CD8-positive, alpha-beta memory T cell (primary cell): Measurements from ENCODE around the gene RPL29. TPM values are rescaled to one million over a fixed set of nuclear protein-coding genes. Genes with fewer than 3 reads are reported as not detected.
A peak's percentile ranks its signal among the peaks of the same experiment; 100 is the strongest.

ENCODE experiments used
- CTCF ChIA-PET: fragments of 350-600 bp; sonication (Branson Sonifier 250); formaldehyde crosslinking; loops from one replicate; lab custom pipeline; 2021; ENCODE audit warnings: antibody characterized with exemption; lab: Charles Lee
- POLR2A ChIA-PET: fragments of 350-600 bp; sonication (Branson Sonifier 250); formaldehyde crosslinking; loops from one replicate; lab custom pipeline; 2021; ENCODE audit warnings: antibody characterized with exemption; lab: Charles Lee
- DNase-seq, 5 donors: peaks; one replicate each; pipeline versions ENCODE4 v3.0.0 to v3.0.0-alpha.2; 2020 to 2022; ENCODE audit warnings: mixed read lengths in 1 of 5
- H3K27ac ChIP-seq: one replicate; pipeline ENCODE4 v1.7.0; 2013; ENCODE audit warnings: low read depth, mild to moderate bottlenecking, low read length, moderate library complexity
- H3K27me3 ChIP-seq: 2 replicates; pipeline ENCODE4 v1.7.0; 2013; ENCODE audit warnings: low read length, mild to moderate bottlenecking; ENCODE audit not compliant: insufficient read depth, poor library complexity, severe bottlenecking
- H3K36me3 ChIP-seq: 2 replicates; pipeline ENCODE4 v1.7.0; 2013; ENCODE audit warnings: mild to moderate bottlenecking, low read length, moderate library complexity; ENCODE audit not compliant: insufficient read depth
- H3K4me1 ChIP-seq: 2 replicates; pipeline ENCODE4 v1.7.0; 2013; ENCODE audit warnings: mild to moderate bottlenecking, low read length, moderate library complexity; ENCODE audit not compliant: insufficient read depth
- H3K4me3 ChIP-seq: 2 replicates; pipeline ENCODE4 v1.7.0; 2013; ENCODE audit warnings: mild to moderate bottlenecking, low read length
- H3K9me3 ChIP-seq: 2 replicates; pipeline ENCODE4 v1.7.0; 2013; ENCODE audit warnings: mild to moderate bottlenecking, low read length
- H3K27ac Mint-ChIP-seq, 8 donors: one replicate each; pipeline ENCODE4 v1.8.0; 2020 to 2021; ENCODE audit warnings: mixed read lengths in 8 of 8, mild to moderate bottlenecking in 6 of 8, inconsistent platforms in 3 of 8, moderate library complexity in 3 of 8
- H3K27me3 Mint-ChIP-seq, 2 donors: one replicate each; pipeline ENCODE4 v1.8.0; 2020 to 2021; ENCODE audit warnings: mixed read lengths in 2 of 2, mild to moderate bottlenecking in 1 of 2, moderate library complexity in 1 of 2
- H3K36me3 Mint-ChIP-seq, 3 donors: one replicate each; pipeline ENCODE4 v1.8.0; 2020 to 2021; ENCODE audit warnings: mixed read lengths in 3 of 3, inconsistent platforms in 1 of 3, mild to moderate bottlenecking in 1 of 3
- H3K4me1 Mint-ChIP-seq, 3 donors: one replicate each; pipeline ENCODE4 v1.8.0; 2020 to 2021; ENCODE audit warnings: mixed read lengths in 3 of 3, inconsistent platforms in 1 of 3, mild to moderate bottlenecking in 1 of 3
- H3K4me3 Mint-ChIP-seq, 7 donors: one replicate each; pipeline ENCODE4 v1.8.0; 2020 to 2021; ENCODE audit warnings: mixed read lengths in 7 of 7, mild to moderate bottlenecking in 6 of 7, moderate library complexity in 4 of 7, inconsistent platforms in 2 of 7
- H3K9me3 Mint-ChIP-seq, 5 donors: one replicate each; pipeline ENCODE4 v1.8.0; 2020 to 2022; ENCODE audit warnings: mixed read lengths in 5 of 5, mild to moderate bottlenecking in 3 of 5, moderate library complexity in 2 of 5, inconsistent platforms in 1 of 5
- polyA plus RNA-seq: library from polyadenylated mRNA; unstranded; fragments of 300-500 nt; fragmentation: Illumina TruSeq; gene quantifications from one replicate; pipeline ENCODE4 v1.2.3, GENCODE V29; 2021
- total RNA-seq, 2 experiments: library from RNA; stranded (reverse); gene quantifications; one replicate each; pipeline ENCODE4 v1.2.3, GENCODE V29; 2021

The RPL29 gene
- total and polyA plus RNA-seq, 3 experiments from 2014 or later: 1,261 to 1,382 (median 1,367) TPM

- H3K36me3 Mint-ChIP-seq: peaks cover 0 to 13% (median under 1%) of the 10 kb centered on the region in 3 donors
- H3K27me3 Mint-ChIP-seq: no peaks in the 10 kb centered on the region
- H3K27ac Mint-ChIP-seq: peak overlapping the region in 7 of 8 donors; percentile 51 to 91 (median 86)
- H3K36me3 ChIP-seq: no peaks in the 10 kb centered on the region
- H3K4me3 ChIP-seq: no peak overlapping the region
- H3K9me3 ChIP-seq: no peaks in the 10 kb centered on the region
- peaks cover 43% of the 10 kb centered on the region for H3K4me1 ChIP-seq
- ChIA-PET POLR2A (no interaction called here), CTCF (no interaction called here)
- H3K4me1 Mint-ChIP-seq: peaks cover 39 to 50% (median 48%) of the 10 kb centered on the region in 3 donors
- H3K4me3 Mint-ChIP-seq: peak overlapping the region; percentile 15 to 95 (median 66)
- no peaks in the 10 kb centered on the region for H3K9me3 Mint-ChIP-seq
- H3K27ac ChIP-seq: no peak overlapping the region
- DNase-seq: peak; percentile 29 to 67 (median 41)
- no peaks in the 10 kb centered on the region for H3K27me3 ChIP-seq
Observed at GRCh38 chr3:51977446-51978142, 18.1 kb downstream of the RPL29 start.

GRCh38 chr3:51975852-51976549 is 19.7 kb downstream of the RPL29 start:
- Mint-ChIP-seq H3K36me3 (peaks cover 0 to 14% (median 0%) of the 10 kb centered on the region in 3 donors), H3K4me1 (peaks cover 28 to 47% (median 44%) of the 10 kb centered on the region in 3 donors), H3K4me3 (peak overlapping the region; percentile 83 to 95 (median 91)), H3K27me3 (no peaks in the 10 kb centered on the region), H3K9me3 (no peaks in the 10 kb centered on the region), H3K27ac (peak overlapping the region; percentile 70 to 94 (median 92))
- H3K27ac ChIP-seq: peak overlapping the region; percentile 83
- H3K36me3 ChIP-seq: no peaks in the 10 kb centered on the region
- H3K4me1 ChIP-seq: peaks cover 32% of the 10 kb centered on the region
- H3K4me3 ChIP-seq: peak overlapping the region; percentile 97
- no peaks in the 10 kb centered on the region for H3K9me3 ChIP-seq
- DNase-seq: peak in 4 of 5 donors; percentile 18 to 63 (median 28)
- ChIA-PET POLR2A (interaction anchor here (1.3 kb wide), 1 partner anchor 34 kb away, joined by 6 read pairs; the partner anchor contains the start of genes PARP3 and RRP9), CTCF (interaction anchor here (1.4 to 4.3 kb wide), 2 partner anchors 7 to 11 kb away, joined by 4 to 43 read pairs; partner anchors contain the start of gene ACY1)
- H3K27me3 ChIP-seq: no peaks in the 10 kb centered on the region

GRCh38 chr3:51974963-51975851 is 20.5 kb downstream of the RPL29 start, which contains the start of gene ABHD14A:
Gene ABHD14A (plus strand): TSS chr3:51975064. CDS start chr3:51975136, 72 bp downstream.
- Histone ChIP-seq H3K4me3 (peak within 1 kb of the TSS; percentile 97), H3K9me3 (no peaks in the 10 kb centered on the region), H3K36me3 (no peaks in the 10 kb centered on the region), H3K27ac (peak within 1 kb of the TSS; percentile 83), H3K27me3 (no peaks in the 10 kb centered on the region), H3K4me1 (peaks cover 32% of the 10 kb centered on the region)
- POLR2A ChIA-PET: interaction anchor here (0.6 to 2.3 kb wide), 4 partner anchors 8 to 182 kb away, joined by 3 to 14 read pairs (median 4); partner anchors contain the start of genes ACY1, PARP3 and RRP9
- CTCF ChIA-PET: interaction anchor here (0.8 to 6.2 kb wide), 7 partner anchors 8 to 31 kb away, joined by 3 to 65 read pairs (median 13); partner anchors contain the start of genes ACY1, GPR62, PARP3 and RRP9
- Mint-ChIP-seq H3K27ac (peak within 1 kb of the TSS; percentile 87 to 98 (median 94)), H3K36me3 (peaks cover 0 to 16% (median 0%) of the 10 kb centered on the region in 3 donors), H3K4me3 (peak within 1 kb of the TSS; percentile 89 to 99 (median 95)), H3K9me3 (no peaks in the 10 kb centered on the region), H3K27me3 (no peaks in the 10 kb centered on the region), H3K4me1 (peaks cover 25 to 50% (median 46%) of the 10 kb centered on the region in 3 donors)
- DNase-seq: peak; percentile 67 to 84 (median 78)

- Mint-ChIP-seq H3K36me3 (peaks cover 0 to 16% (median 0%) of the 10 kb centered on the region in 3 donors), H3K27ac (peak overlapping the region; percentile 87 to 98 (median 93)), H3K4me1 (peaks cover 25 to 50% (median 47%) of the 10 kb centered on the region in 3 donors), H3K9me3 (no peaks in the 10 kb centered on the region), H3K27me3 (no peaks in the 10 kb centered on the region), H3K4me3 (peak overlapping the region; percentile 89 to 99 (median 95))
- H3K4me3 ChIP-seq: peak overlapping the region; percentile 97
- H3K36me3 ChIP-seq: no peaks in the 10 kb centered on the region
- H3K4me1 ChIP-seq: peaks cover 32% of the 10 kb centered on the region
- peak overlapping the region; percentile 83 for H3K27ac ChIP-seq
- ChIA-PET CTCF (interaction anchor here (0.7 to 6.2 kb wide), 22 partner anchors 9 to 483 kb away, joined by 3 to 65 read pairs (median 4); partner anchors contain the start of genes ACY1, GPR62, PARP3 and RPL29), POLR2A (interaction anchor here (1.0 to 2.3 kb wide), 7 partner anchors 9 to 474 kb away, joined by 3 to 15 read pairs (median 6); partner anchors contain the start of genes ACY1, DCAF1, PARP3 and RPL29)
- H3K27me3 ChIP-seq: no peaks in the 10 kb centered on the region
- DNase-seq: no peak
- H3K9me3 ChIP-seq: no peaks in the 10 kb centered on the region
Observed at GRCh38 chr3:51974277-51974962, 21.3 kb downstream of the RPL29 start.

- Mint-ChIP-seq H3K27me3 (no peaks in the 10 kb centered on the region), H3K9me3 (no peaks in the 10 kb centered on the region), H3K4me1 (peaks cover 21 to 60% (median 38%) of the 10 kb centered on the region in 3 donors), H3K27ac (peak overlapping the region in 2 of 8 donors; percentile 23 to 79), H3K36me3 (peaks cover 0 to 17% (median 0%) of the 10 kb centered on the region in 3 donors), H3K4me3 (peak overlapping the region in 4 of 7 donors; percentile 15 to 87 (median 40))
- no peak overlapping the region for H3K4me3 ChIP-seq
- H3K4me1 ChIP-seq: peaks cover 26% of the 10 kb centered on the region
- H3K36me3 ChIP-seq: no peaks in the 10 kb centered on the region
- ChIA-PET POLR2A (no interaction called here), CTCF (interaction anchor here (2.0 to 6.2 kb wide), 2 partner anchors 11 to 27 kb away, joined by 6 to 65 read pairs; partner anchors contain the start of genes PARP3 and RRP9)
- H3K9me3 ChIP-seq: no peaks in the 10 kb centered on the region
- no peaks in the 10 kb centered on the region for H3K27me3 ChIP-seq
- H3K27ac ChIP-seq: no peak overlapping the region
- DNase-seq: no peak
Observed at GRCh38 chr3:51971350-51971749, 24.3 kb downstream of the RPL29 start.

GRCh38 chr3:51970606-51971300 is 24.9 kb downstream of the RPL29 start:
- POLR2A ChIA-PET: no interaction called here
- DNase-seq: no peak
- Mint-ChIP-seq H3K27ac (peak overlapping the region in 4 of 8 donors; percentile 11 to 79 (median 24)), H3K4me1 (peaks cover 20 to 63% (median 38%) of the 10 kb centered on the region in 3 donors), H3K4me3 (peak overlapping the region in 6 of 7 donors; percentile 15 to 87 (median 34)), H3K9me3 (no peaks in the 10 kb centered on the region), H3K27me3 (no peaks in the 10 kb centered on the region), H3K36me3 (peaks cover 0 to 17% (median 0%) of the 10 kb centered on the region in 3 donors)
- Histone ChIP-seq H3K27me3 (no peaks in the 10 kb centered on the region), H3K9me3 (no peaks in the 10 kb centered on the region), H3K4me1 (peaks cover 25% of the 10 kb centered on the region), H3K27ac (no peak overlapping the region), H3K36me3 (no peaks in the 10 kb centered on the region), H3K4me3 (no peak overlapping the region)
- CTCF ChIA-PET: interaction anchor here (2.0 to 6.2 kb wide), 2 partner anchors 12 to 27 kb away, joined by 6 to 65 read pairs; partner anchors contain the start of genes PARP3 and RRP9
